ENCODE data around the gene PFDN4. TPM values are rescaled to one million over a fixed set of nuclear protein-coding genes. Genes with fewer than 3 reads are reported as not detected.
A peak's percentile ranks its signal among the peaks of the same experiment; 100 is the strongest.

Gene PFDN4
- total and polyA plus RNA-seq, 10 donors: 14.1 to 74.4 (median 58.0) TPM

GRCh38 chr20:54207053-54207742, 689 bp upstream of the PFDN4 start:
- H3K27ac ChIP-seq: peak overlapping the region; percentile 91 to 99 (median 96)
- peaks cover 0 to 13% (median 0%) of the 10 kb centered on the region in 6 donors for H3K36me3 ChIP-seq
- H3K27me3 ChIP-seq (replicated peaks in 1 of 7): no peaks in the 10 kb centered on the region
- TF ChIP-seq CTCF (IDR thresholded peaks at IDR 0.05 in 8 of 11, conservative IDR thresholded peaks at IDR 0.05 in 3 of 11): no peak
- H3K9me3 ChIP-seq: no peaks in the 10 kb centered on the region
- intact Hi-C loops (cut with DNase I; ENCODE audit: low total_unique reads): no loop called here
- peaks cover 10 to 46% (median 22%) of the 10 kb centered on the region in 6 donors for H3K4me1 ChIP-seq
- 57 to 62% (median 61%) methylated on average over 7 of the region's 7 CpGs for WGBS, 5 donors
- no peak for DNase-seq
- H3K4me3 ChIP-seq: peak overlapping the region in 6 of 8 donors; percentile 82 to 100 (median 92)

GRCh38 chr20:54208548-54209176, 775 bp downstream of the PFDN4 start:
- DNase-seq: no peak
- peaks cover 0 to 16% (median 0%) of the 10 kb centered on the region in 6 donors for H3K36me3 ChIP-seq
- H3K27me3 ChIP-seq (replicated peaks in 1 of 7): no peaks in the 10 kb centered on the region
- intact Hi-C loops (cut with DNase I; ENCODE audit: low total_unique reads): no loop called here
- WGBS, 5 donors: 6 to 9% (median 7%) methylated on average over 13 to 15 of the region's 15 CpGs
- peak overlapping the region; percentile 80 to 100 (median 92) for H3K4me3 ChIP-seq
- no peaks in the 10 kb centered on the region for H3K9me3 ChIP-seq
- TF ChIP-seq POLR2AphosphoS5 (IDR thresholded peaks at IDR 0.05) (no peak), CTCF (IDR thresholded peaks at IDR 0.05 in 8 of 11, conservative IDR thresholded peaks at IDR 0.05 in 3 of 11) (no peak), POLR2A (IDR thresholded peaks at IDR 0.05) (no peak)
- H3K27ac ChIP-seq: peak overlapping the region in 6 of 8 donors; percentile 91 to 99 (median 96)
- H3K4me1 ChIP-seq: peaks cover 10 to 56% (median 23%) of the 10 kb centered on the region in 6 donors

GRCh38 chr20:54209216-54209813, 1.4 kb downstream of the PFDN4 start:
- peaks cover 10 to 57% (median 23%) of the 10 kb centered on the region in 6 donors for H3K4me1 ChIP-seq
- peaks cover 0 to 18% (median under 1%) of the 10 kb centered on the region in 6 donors for H3K36me3 ChIP-seq
- intact Hi-C loops (cut with DNase I; ENCODE audit: low total_unique reads): no loop called here

More at GRCh38 chr20:54209216-54209813, 1.4 kb downstream of the PFDN4 start:
- Histone ChIP-seq H3K27ac (no peak overlapping the region), H3K27me3 (replicated peaks in 1 of 7) (no peaks in the 10 kb centered on the region), H3K9me3 (no peaks in the 10 kb centered on the region), H3K4me3 (peak overlapping the region in 7 of 8 donors; percentile 82 to 100 (median 93))
- no peak for TF ChIP-seq POLR2A (IDR thresholded peaks at IDR 0.05)
- no peak for TF ChIP-seq POLR2AphosphoS5 (IDR thresholded peaks at IDR 0.05)
- TF ChIP-seq CTCF (IDR thresholded peaks at IDR 0.05 in 8 of 11, conservative IDR thresholded peaks at IDR 0.05 in 3 of 11): no peak
- no peak for DNase-seq
- 86 to 89% (median 88%) methylated on average over 5 of the region's 5 CpGs for WGBS, 5 donors
